Adrenal gland (tissue), 5 donors: ENCODE measurements around the gene CLEC4G.

ENCODE experiments used
- POLR2A ChIP-seq, 2 donors: fragments of 450-650 bp; IDR thresholded peaks; one replicate each; pipeline ENCODE4 v1.6.1; 2017; ENCODE audit warnings: antibody characterized with exemption in 2 of 2, mild to moderate bottlenecking in 2 of 2, moderate library complexity in 1 of 2
- TF ChIP-seq, protein P1 (sequence below), 6 experiments: fragments of 450-650 bp in 4 of 6; fragments of 200-600 bp in 2 of 6; sonication (generic) in 1 of 6; IDR thresholded peaks; 1 replicate in 5 of 6; 2 replicates in 1 of 6; pipeline versions ENCODE4 v1.5.1 to v1.8.0; 2016 to 2021; ENCODE audit warnings: antibody characterized with exemption in 6 of 6, mild to moderate bottlenecking in 2 of 6, moderate library complexity in 1 of 6
- donor health status: DM: no; HTN: no; CAD: no.

DNA sequence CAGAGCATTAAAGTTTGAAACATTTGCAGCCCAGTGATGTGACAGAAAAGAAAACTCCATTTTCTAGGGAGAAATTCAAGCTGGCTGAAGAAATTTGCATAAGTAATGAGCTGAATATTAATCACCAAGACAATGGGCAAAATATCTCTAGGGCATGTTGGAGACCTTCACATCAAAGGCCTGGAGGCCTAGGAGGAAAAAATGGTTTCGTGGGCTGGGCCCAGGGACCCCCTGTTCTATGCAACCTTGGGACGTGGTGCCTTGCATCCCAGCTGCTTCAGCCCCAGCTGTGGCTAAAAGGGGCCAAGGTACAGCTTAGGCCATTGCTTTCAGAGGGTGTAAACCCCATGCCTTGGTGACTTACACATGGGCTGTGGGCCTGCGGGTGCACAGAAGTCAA is 25.4 kb upstream of the CLEC4G start:
- TF ChIP-seq, protein P1, sequence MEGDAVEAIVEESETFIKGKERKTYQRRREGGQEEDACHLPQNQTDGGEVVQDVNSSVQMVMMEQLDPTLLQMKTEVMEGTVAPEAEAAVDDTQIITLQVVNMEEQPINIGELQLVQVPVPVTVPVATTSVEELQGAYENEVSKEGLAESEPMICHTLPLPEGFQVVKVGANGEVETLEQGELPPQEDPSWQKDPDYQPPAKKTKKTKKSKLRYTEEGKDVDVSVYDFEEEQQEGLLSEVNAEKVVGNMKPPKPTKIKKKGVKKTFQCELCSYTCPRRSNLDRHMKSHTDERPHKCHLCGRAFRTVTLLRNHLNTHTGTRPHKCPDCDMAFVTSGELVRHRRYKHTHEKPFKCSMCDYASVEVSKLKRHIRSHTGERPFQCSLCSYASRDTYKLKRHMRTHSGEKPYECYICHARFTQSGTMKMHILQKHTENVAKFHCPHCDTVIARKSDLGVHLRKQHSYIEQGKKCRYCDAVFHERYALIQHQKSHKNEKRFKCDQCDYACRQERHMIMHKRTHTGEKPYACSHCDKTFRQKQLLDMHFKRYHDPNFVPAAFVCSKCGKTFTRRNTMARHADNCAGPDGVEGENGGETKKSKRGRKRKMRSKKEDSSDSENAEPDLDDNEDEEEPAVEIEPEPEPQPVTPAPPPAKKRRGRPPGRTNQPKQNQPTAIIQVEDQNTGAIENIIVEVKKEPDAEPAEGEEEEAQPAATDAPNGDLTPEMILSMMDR (IDR thresholded peaks at IDR 0.05) = no peak
- TF ChIP-seq POLR2A (IDR thresholded peaks at IDR 0.05) = no peak
